ENCODE measurements around the gene LAMA3. TPM values are rescaled to one million over a fixed set of nuclear protein-coding genes. Genes with fewer than 3 reads are reported as not detected.

LAMA3 gene
- total and polyA plus RNA-seq, 2 donors (not counting 3 experiments of a cell fraction or from before 2014, with no cell fraction given), result 2.6 to 12.3 TPM

- no peak for FAIRE-seq
- dilution Hi-C loops (cut with MboI; ENCODE audit: extremely low pct_ligation_motif_present, low sequenced_read_pairs), result no loop called here
- CTCF ChIA-PET, result no interaction called here
These were observed 20.5 kb upstream of the LAMA3 start for GRCh38 chr18:23668731-23669130.

More at GRCh38 chr18:23668731-23669130, 20.5 kb upstream of the LAMA3 start:
- TF ChIP-seq JUN (IDR thresholded peaks at IDR 0.05; ENCODE audit: borderline replicate concordance, insufficient read depth, insufficient read length, low read depth), result no peak
- no peak for TF ChIP-seq MYC (IDR thresholded peaks at IDR 0.05; ENCODE audit: low read depth, low read length)
- TF ChIP-seq POLR2AphosphoS5 (IDR thresholded peaks at IDR 0.05; ENCODE audit: insufficient read depth, low read depth, low read length), result no peak
- no peak for TF ChIP-seq CTCF (IDR thresholded peaks at IDR 0.05; ENCODE audit: extremely low read depth in 1 of 2, insufficient read depth in 1 of 2, low read depth in 1 of 2, low read length in 2 of 2)
- TF ChIP-seq EZH2 (IDR thresholded peaks at IDR 0.05; ENCODE audit: borderline replicate concordance, low read depth, low read length, severe bottlenecking), result no peak
- no peak for TF ChIP-seq MAX (IDR thresholded peaks at IDR 0.05; ENCODE audit: insufficient read depth, insufficient read length)
- no peak for TF ChIP-seq POLR2A (IDR thresholded peaks at IDR 0.05; ENCODE audit: low read depth, low read length)
- no peak for TF ChIP-seq FOS (IDR thresholded peaks at IDR 0.05; ENCODE audit: borderline replicate concordance, insufficient read depth, low read length)
- no peak for TF ChIP-seq GATA2 (IDR thresholded peaks at IDR 0.05; ENCODE audit: insufficient read depth, insufficient read length, low read depth, low read length)
- Histone ChIP-seq H3K4me2 (ENCODE audit: insufficient read depth, low read length) (no peak overlapping the region), H4K20me1 (replicated peaks; ENCODE audit: control insufficient read depth, extremely low read depth, insufficient read depth, low read length) (no peaks in the 10 kb centered on the region), H3K36me3 (ENCODE audit: control insufficient read depth in 2 of 2, extremely low read depth in 1 of 2, insufficient read depth in 2 of 2, low read length in 2 of 2) (no peaks in the 10 kb centered on the region), H3K9me3 (replicated peaks; ENCODE audit: control insufficient read depth, insufficient read depth, low read length) (no peaks in the 10 kb centered on the region), H3K9ac (replicated peaks; ENCODE audit: extremely low read depth, insufficient read depth, low read length) (no peak overlapping the region), H3K27ac (ENCODE audit: insufficient read depth, low read depth, low read length) (no peak overlapping the region), H3K79me2 (ENCODE audit: control insufficient read depth, insufficient read depth, low read length) (no peaks in the 10 kb centered on the region), H3K4me1 (ENCODE audit: control insufficient read depth, extremely low read depth, insufficient read depth, low read length) (no peaks in the 10 kb centered on the region), H3K9me1 (replicated peaks; ENCODE audit: control insufficient read depth, extremely low read depth, insufficient read depth, low read length) (no peaks in the 10 kb centered on the region), H2AFZ (ENCODE audit: low read depth, low read length) (no peak overlapping the region), H3K27me3 (ENCODE audit: control insufficient read depth in 2 of 2, insufficient read depth in 2 of 2, low read length in 2 of 2) (peaks cover 8 to 13% of the 10 kb centered on the region in 2 experiments), H3K4me3 (replicated peaks in 1 of 3; ENCODE audit: insufficient read depth in 1 of 3, low read depth in 1 of 3, low read length in 3 of 3) (no peak overlapping the region)
- DNase-seq (ENCODE audit: low read depth, low spot score), result no peak
- intact Hi-C loops (cut with micrococcal nuclease), result no loop called here
- POLR2A ChIA-PET, result no interaction called here
- no TSS peak for BruUV-seq (replicated peaks)

Measured in endothelial cell of umbilical vein (primary cell).